ENCODE results near the gene TNP2.

- TF ChIP-seq EP300 (IDR thresholded peaks at IDR 0.05) (no peak), CTCF (IDR thresholded peaks at IDR 0.05) (no peak)
These were observed 23.1 kb upstream of the TNP2 start for GRCh38 chr16:11292076-11292748.
